Measurements from ENCODE around the gene SAFB. TPM values are rescaled to one million over a fixed set of nuclear protein-coding genes. Genes with fewer than 3 reads are reported as not detected.

Gene SAFB
- total and polyA plus RNA-seq, 2 of the 4 experiments (the other 2 are of a cell fraction), result 18.5 to 41.2 TPM

GRCh38 chr19:5646703-5647102 is 23.8 kb downstream of the SAFB start:
- intact Hi-C loops (cut with micrococcal nuclease), result no loop called here
- no peak overlapping the region for H3K23ac ChIP-seq (ENCODE audit: low read depth, low read length)
- H4K91ac ChIP-seq (ENCODE audit: insufficient read depth, low read depth, low read length), result no peak overlapping the region
- WGBS, 2 experiments (ENCODE audit: extremely low coverage in 2 of 2, insufficient read length in 1 of 2), result 100% methylated on average over 2 of the region's 4 CpGs; no CpG with 5 or more reads in 1 of the 2 experiments
- no peak overlapping the region for H2BK15ac ChIP-seq (ENCODE audit: low read depth, low read length)
- no peak overlapping the region for H2BK120ac ChIP-seq (ENCODE audit: low read depth, low read length)
- no peak overlapping the region for H4K5ac ChIP-seq (ENCODE audit: low read depth, low read length)
- no peak overlapping the region for H3K27ac ChIP-seq (ENCODE audit: insufficient read depth, low read length)
- no peak overlapping the region for H2AK5ac ChIP-seq (ENCODE audit: low read depth, low read length)
- no peak overlapping the region for H3K4ac ChIP-seq (ENCODE audit: low read depth, low read length)
- no peaks in the 10 kb centered on the region for H3K4me1 ChIP-seq (ENCODE audit: control insufficient read depth, insufficient read depth, low read length)
- no peak overlapping the region for H2AFZ ChIP-seq (replicated peaks; ENCODE audit: low read length, poor library complexity)
- no peak overlapping the region for H2BK5ac ChIP-seq (ENCODE audit: low read depth, low read length, poor library complexity, severe bottlenecking)
- H3K9me1 ChIP-seq (ENCODE audit: insufficient read depth, low read length), result peaks cover 20% of the 10 kb centered on the region
- H3K56ac ChIP-seq (ENCODE audit: extremely low read depth, insufficient read depth, low read length), result no peak overlapping the region
- H2AK9ac ChIP-seq (replicated peaks; ENCODE audit: low read depth, low read length, poor library complexity), result no peak overlapping the region
- no peaks in the 10 kb centered on the region for H3K27me3 ChIP-seq (ENCODE audit: control insufficient read depth, insufficient read depth, low read length)
- TF ChIP-seq RFX5 (IDR thresholded peaks at IDR 0.05; ENCODE audit: low read depth, low read length) (no peak), MAFK (IDR thresholded peaks at IDR 0.05; ENCODE audit: low read depth, low read length) (no peak), RCOR1 (IDR thresholded peaks at IDR 0.05; ENCODE audit: insufficient replicate concordance, low read length) (no peak), CTCF (conservative IDR thresholded peaks at IDR 0.05; ENCODE audit: low read depth, low read length) (no peak), BHLHE40 (IDR thresholded peaks at IDR 0.05; ENCODE audit: low read depth, low read length) (no peak), ELK1 (IDR thresholded peaks at IDR 0.05; ENCODE audit: borderline replicate concordance, low read depth, low read length) (no peak), NFE2L2 (IDR thresholded peaks at IDR 0.05; ENCODE audit: low read depth, low read length) (no peak), POLR2A (IDR thresholded peaks at IDR 0.05; ENCODE audit: low read depth, low read length) (no peak), MAZ (IDR thresholded peaks at IDR 0.05; ENCODE audit: borderline replicate concordance, low read depth, low read length) (no peak)
- TF ChIP-seq, protein P1, sequence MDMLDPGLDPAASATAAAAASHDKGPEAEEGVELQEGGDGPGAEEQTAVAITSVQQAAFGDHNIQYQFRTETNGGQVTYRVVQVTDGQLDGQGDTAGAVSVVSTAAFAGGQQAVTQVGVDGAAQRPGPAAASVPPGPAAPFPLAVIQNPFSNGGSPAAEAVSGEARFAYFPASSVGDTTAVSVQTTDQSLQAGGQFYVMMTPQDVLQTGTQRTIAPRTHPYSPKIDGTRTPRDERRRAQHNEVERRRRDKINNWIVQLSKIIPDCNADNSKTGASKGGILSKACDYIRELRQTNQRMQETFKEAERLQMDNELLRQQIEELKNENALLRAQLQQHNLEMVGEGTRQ (IDR thresholded peaks at IDR 0.05; ENCODE audit: low read depth, low read length), result no peak
- no TSS peak for BruUV-seq (replicated peaks)
- no peak overlapping the region for H3K4me3 ChIP-seq (ENCODE audit: insufficient read depth, low read depth, low read length)
- POLR2A ChIA-PET (ENCODE audit: unreplicated experiment), result interaction anchor here (1.0 kb wide), 1 partner anchor 24 kb away, joined by 5 read pairs; the partner anchor contains the start of genes SAFB and SAFB2
- H4K8ac ChIP-seq (ENCODE audit: low read depth in 2 of 2, low read length in 2 of 2), result no peak overlapping the region
- no peak overlapping the region for H3K4me2 ChIP-seq (ENCODE audit: low read depth, low read length)
- no peak overlapping the region for H2BK20ac ChIP-seq (ENCODE audit: low read depth, low read length)
- peaks cover 58% of the 10 kb centered on the region for H3K36me3 ChIP-seq (ENCODE audit: control insufficient read depth, insufficient read depth, low read length)
- peaks cover 43 to 69% of the 10 kb centered on the region in 2 experiments for H3K79me1 ChIP-seq (ENCODE audit: low read depth in 1 of 2, low read length in 2 of 2)
- dilution Hi-C loops (cut with HindIII; ENCODE audit: low sequenced_read_pairs, unreplicated experiment), result no loop called here
- ATAC-seq (ENCODE audit: low read depth) (no peak), DNase-seq (no peak)
- in situ Hi-C loops (cut with MboI; ENCODE audit: low sequenced_read_pairs), result no loop called here
- H3K9me3 ChIP-seq (ENCODE audit: control insufficient read depth, insufficient read depth, low read length), result no peaks in the 10 kb centered on the region
- H4K20me1 ChIP-seq (ENCODE audit: insufficient read depth, low read length), result peaks cover 47% of the 10 kb centered on the region
- no peak overlapping the region for H3K18ac ChIP-seq (ENCODE audit: low read depth, low read length)
- CTCF ChIA-PET, result no interaction called here
- no peak overlapping the region for H3K9ac ChIP-seq (ENCODE audit: low read depth, low read length)
- no peak overlapping the region for H3K14ac ChIP-seq (replicated peaks; ENCODE audit: low read depth, low read length)
